T1000 (cell line): ENCODE measurements around the gene KDM3A.
"Not testable (repeated sequence)": the region's sequence is repeated elsewhere in the genome, so short reads cannot be mapped to it uniquely, and the experiment has no call there.

Experiments
- DNase-seq: peaks from one replicate; lab custom pipeline; 2025; ENCODE audit warnings: mixed read lengths; lab: John Stamatoyannopoulos, UW

The KDM3A gene

GRCh38 chr2:86476918-86477317 lies 35.7 kb downstream of the KDM3A start:
- no peak for DNase-seq

GRCh38 chr2:86477349-86477748 lies 36.2 kb downstream of the KDM3A start:
- DNase-seq = no peak

GRCh38 chr2:86480105-86480504 lies 38.9 kb downstream of the KDM3A start:
- no peak for DNase-seq

- no peak for DNase-seq
Observed at GRCh38 chr2:86482034-86482433, 40.9 kb downstream of the KDM3A start.

- no peak for DNase-seq
Observed at GRCh38 chr2:86484385-86484784, 43.2 kb downstream of the KDM3A start.

GRCh38 chr2:86485103-86485502 lies 43.9 kb downstream of the KDM3A start:
- DNase-seq = no peak

- no peak for DNase-seq
Observed at GRCh38 chr2:86485802-86486201, 44.6 kb downstream of the KDM3A start.

- DNase-seq = no peak
Observed at GRCh38 chr2:86487062-86487461, 45.9 kb downstream of the KDM3A start.

- DNase-seq = no peak
Observed at GRCh38 chr2:86488561-86489250, 47.5 kb downstream of the KDM3A start.

GRCh38 chr2:86489542-86489941 lies 48.4 kb downstream of the KDM3A start:
- DNase-seq = no peak

GRCh38 chr2:86490245-86490644 lies 49.1 kb downstream of the KDM3A start:
- no peak for DNase-seq

- no peak for DNase-seq
Observed at GRCh38 chr2:86491088-86491487, 49.9 kb downstream of the KDM3A start.

GRCh38 chr2:86492048-86492453 lies 50.9 kb downstream of the KDM3A start:
- no peak for DNase-seq

- DNase-seq = not testable (repeated sequence)
Observed at GRCh38 chr2:86496391-86496790, 55.2 kb downstream of the KDM3A start.

- DNase-seq = no peak
Observed at GRCh38 chr2:86498468-86499260, 57.5 kb downstream of the KDM3A start.

GRCh38 chr2:86499326-86499725 lies 58.2 kb downstream of the KDM3A start:
- no peak for DNase-seq

GRCh38 chr2:86500325-86501083 lies 59.3 kb downstream of the KDM3A start:
- DNase-seq = no peak

GRCh38 chr2:86507600-86507999 lies 66.4 kb downstream of the KDM3A start:
- no peak for DNase-seq

GRCh38 chr2:86510436-86510933 lies 69.3 kb downstream of the KDM3A start:
- DNase-seq = no peak

- DNase-seq = no peak
Observed at GRCh38 chr2:86512034-86512433, 70.9 kb downstream of the KDM3A start.

- DNase-seq = no peak
Observed at GRCh38 chr2:86512892-86513291, 71.7 kb downstream of the KDM3A start.

- DNase-seq = no peak
Observed at GRCh38 chr2:86513948-86514660, 72.9 kb downstream of the KDM3A start.
